Colonic mucosa (tissue), 4 donors: ENCODE measurements around the gene CFAP46. TPM values are rescaled to one million over a fixed set of nuclear protein-coding genes. Genes with fewer than 3 reads are reported as not detected.
"Not testable (repeated sequence)": the region's sequence is repeated elsewhere in the genome, so short reads cannot be mapped to it uniquely, and the experiment has no call there.

Source experiments
- DNase-seq: peaks from one replicate; pipeline ENCODE4 v3.0.0-alpha.2; 2020
- H3K27ac ChIP-seq: fragments of 200-600 bp; one replicate; pipeline ENCODE4 v1.8.0; 2021
- H3K27me3 ChIP-seq: fragments of 200-600 bp; one replicate; pipeline ENCODE4 v1.8.0; 2021
- H3K36me3 ChIP-seq: fragments of 200-600 bp; one replicate; pipeline ENCODE4 v1.8.0; 2021
- H3K4me1 ChIP-seq: fragments of 200-600 bp; one replicate; pipeline ENCODE4 v1.8.0; 2021; ENCODE audit warnings: mild to moderate bottlenecking
- H3K4me3 ChIP-seq: fragments of 200-600 bp; one replicate; pipeline ENCODE4 v1.8.0; 2021
- H3K9ac ChIP-seq, 2 donors: one replicate each; pipeline ENCODE4 v1.7.0; 2013; ENCODE audit warnings: control low read depth in 2 of 2, low read depth in 2 of 2, low read length in 2 of 2
- H3K9me3 ChIP-seq: fragments of 200-600 bp; one replicate; pipeline ENCODE4 v1.8.0; 2021
- intact Hi-C: fragments of 100-400 bp; cut with DNase I; formaldehyde crosslinking; loops from one replicate; pipeline ENCODE4 v1.14.1; 2022
- total RNA-seq, 2 donors: library from RNA; stranded (reverse); fragmentation: NEBNext Ultra II Directional in 1 of 2; extraction: Animal tissue kit (Norgen Biotek cat#: 25700) in 1 of 2; gene quantifications; one replicate each; pipeline ENCODE4 v1.2.1, GENCODE V29; 2021
- TF ChIP-seq, protein P1 (sequence below): fragments of 200-600 bp; IDR thresholded peaks from one replicate; pipeline ENCODE4 v1.8.0; 2022; ENCODE audit warnings: antibody characterized with exemption, mild to moderate bottlenecking
- donor health status: healthy.
- donor health status: DM: no; HTN: no; CAD: no.
- donor health status: DM: no; HTN: no; CAD: no.

Gene CFAP46
- total RNA-seq, 2 donors from 2014 or later, result 0.13 TPM; not detected in 1

DNA sequence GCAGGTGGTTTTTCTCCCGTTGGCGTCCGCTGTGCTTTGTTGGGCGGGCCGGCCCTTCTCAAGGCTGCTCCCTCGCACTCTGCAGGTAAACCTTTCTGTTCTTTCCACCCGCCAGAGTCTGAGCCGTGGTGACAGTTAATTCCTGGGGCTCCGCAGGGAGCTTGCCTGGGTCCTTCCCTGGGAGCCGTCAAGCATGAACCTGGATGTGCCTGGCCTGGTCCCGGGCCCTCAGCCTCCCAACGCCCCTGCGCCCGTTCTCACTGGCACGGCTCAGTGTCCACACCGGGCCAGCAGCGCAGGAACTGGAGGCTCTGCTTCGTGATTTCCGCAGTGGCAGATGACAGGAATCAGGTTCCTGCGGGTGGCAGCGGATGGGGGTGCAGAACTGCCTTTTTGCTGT, 145.5 kb downstream of the CFAP46 start:
- no peaks in the 10 kb centered on the region for H3K36me3 ChIP-seq
- TF ChIP-seq, protein P1, sequence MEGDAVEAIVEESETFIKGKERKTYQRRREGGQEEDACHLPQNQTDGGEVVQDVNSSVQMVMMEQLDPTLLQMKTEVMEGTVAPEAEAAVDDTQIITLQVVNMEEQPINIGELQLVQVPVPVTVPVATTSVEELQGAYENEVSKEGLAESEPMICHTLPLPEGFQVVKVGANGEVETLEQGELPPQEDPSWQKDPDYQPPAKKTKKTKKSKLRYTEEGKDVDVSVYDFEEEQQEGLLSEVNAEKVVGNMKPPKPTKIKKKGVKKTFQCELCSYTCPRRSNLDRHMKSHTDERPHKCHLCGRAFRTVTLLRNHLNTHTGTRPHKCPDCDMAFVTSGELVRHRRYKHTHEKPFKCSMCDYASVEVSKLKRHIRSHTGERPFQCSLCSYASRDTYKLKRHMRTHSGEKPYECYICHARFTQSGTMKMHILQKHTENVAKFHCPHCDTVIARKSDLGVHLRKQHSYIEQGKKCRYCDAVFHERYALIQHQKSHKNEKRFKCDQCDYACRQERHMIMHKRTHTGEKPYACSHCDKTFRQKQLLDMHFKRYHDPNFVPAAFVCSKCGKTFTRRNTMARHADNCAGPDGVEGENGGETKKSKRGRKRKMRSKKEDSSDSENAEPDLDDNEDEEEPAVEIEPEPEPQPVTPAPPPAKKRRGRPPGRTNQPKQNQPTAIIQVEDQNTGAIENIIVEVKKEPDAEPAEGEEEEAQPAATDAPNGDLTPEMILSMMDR, result no peak
- H3K27me3 ChIP-seq, result no peaks in the 10 kb centered on the region
- no peaks in the 10 kb centered on the region for H3K4me1 ChIP-seq
- no peaks in the 10 kb centered on the region for H3K9me3 ChIP-seq
- H3K4me3 ChIP-seq, result no peak overlapping the region
- DNase-seq, result no peak
- intact Hi-C loops, result no loop called here
- no peak overlapping the region for H3K9ac ChIP-seq
- H3K27ac ChIP-seq, result no peak overlapping the region

DNA sequence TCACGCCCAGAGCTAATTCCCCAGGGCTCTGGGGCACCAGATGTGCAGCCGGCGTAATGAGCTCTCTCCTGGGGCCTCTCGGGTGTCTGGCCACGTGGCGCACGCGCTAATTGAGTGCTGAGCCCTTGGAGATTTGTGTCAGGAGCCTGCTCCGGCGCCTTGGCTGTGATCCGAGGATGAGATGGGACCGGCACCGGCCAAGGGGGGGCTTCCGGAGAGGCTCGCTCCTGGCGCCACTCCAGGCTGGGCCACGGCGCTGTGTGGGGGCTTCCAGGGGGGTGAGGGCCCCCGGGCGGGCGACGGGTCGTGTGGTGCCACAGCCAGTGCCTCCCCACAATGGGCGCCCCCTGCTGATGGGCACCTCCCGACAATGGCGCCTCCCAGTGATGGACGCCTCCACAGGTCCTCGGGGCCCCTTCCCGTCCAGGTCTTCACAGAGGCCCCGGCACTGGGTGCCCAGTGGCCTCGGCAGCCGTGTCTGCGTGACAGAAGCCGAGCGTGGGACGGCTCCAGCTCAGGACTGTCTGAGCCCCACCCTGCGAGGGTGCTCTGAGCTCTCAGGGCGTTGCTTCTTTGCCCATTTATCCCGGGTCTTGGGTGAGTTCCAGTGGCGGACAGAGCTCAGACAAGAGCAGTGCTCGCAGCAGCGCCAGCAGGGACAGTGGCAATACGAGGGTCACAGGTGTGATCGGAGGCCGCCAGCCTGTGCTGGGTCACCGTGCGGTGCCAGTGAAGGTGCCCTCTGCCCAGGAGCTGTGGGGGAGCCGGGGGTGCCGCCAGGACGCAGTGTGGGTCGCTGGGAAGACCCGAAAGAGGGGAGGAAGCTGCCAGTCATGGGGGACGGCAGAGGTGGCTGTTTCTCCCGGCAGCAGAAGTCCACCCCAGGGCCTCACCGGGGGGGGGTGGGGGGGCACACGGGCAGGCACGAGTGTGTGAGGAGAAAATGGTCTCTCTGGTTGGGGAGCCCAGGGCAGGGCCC, 148.2 kb downstream of the CFAP46 start:
- intact Hi-C loops, result no loop called here
- Histone ChIP-seq H3K4me3 (no peak overlapping the region), H3K36me3 (no peaks in the 10 kb centered on the region), H3K4me1 (no peaks in the 10 kb centered on the region), H3K27me3 (peaks cover 12% of the 10 kb centered on the region), H3K27ac (no peak overlapping the region), H3K9me3 (no peaks in the 10 kb centered on the region), H3K9ac (no peak overlapping the region)
- TF ChIP-seq, protein P1, result no peak
- no peak for DNase-seq

DNA sequence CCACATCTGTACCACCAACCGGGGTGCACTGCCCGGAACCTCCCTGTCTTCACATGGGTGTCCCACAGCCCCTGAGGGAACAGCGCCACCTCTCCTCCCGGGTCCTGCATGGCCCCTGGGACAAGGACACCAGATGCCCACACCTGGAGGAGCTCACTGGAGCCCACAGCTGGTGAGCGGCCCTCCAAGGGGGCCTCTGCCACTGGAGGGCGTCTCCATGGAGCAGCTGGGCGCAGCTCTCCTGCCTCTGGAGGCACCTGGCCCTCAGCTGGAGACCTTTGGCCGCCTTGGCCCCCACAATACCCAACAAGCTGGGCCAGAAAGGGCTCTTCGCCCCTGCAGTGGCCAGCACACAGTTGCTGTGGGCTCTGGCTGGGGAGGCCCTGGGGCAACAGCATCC, 149.2 kb downstream of the CFAP46 start:
- Histone ChIP-seq H3K27ac (no peak overlapping the region), H3K4me1 (peaks cover 2% of the 10 kb centered on the region), H3K36me3 (no peaks in the 10 kb centered on the region), H3K4me3 (no peak overlapping the region), H3K9me3 (no peaks in the 10 kb centered on the region), H3K27me3 (peaks cover 21% of the 10 kb centered on the region), H3K9ac (no peak overlapping the region)
- intact Hi-C loops, result no loop called here
- DNase-seq, result no peak
- TF ChIP-seq, protein P1, result no peak

DNA sequence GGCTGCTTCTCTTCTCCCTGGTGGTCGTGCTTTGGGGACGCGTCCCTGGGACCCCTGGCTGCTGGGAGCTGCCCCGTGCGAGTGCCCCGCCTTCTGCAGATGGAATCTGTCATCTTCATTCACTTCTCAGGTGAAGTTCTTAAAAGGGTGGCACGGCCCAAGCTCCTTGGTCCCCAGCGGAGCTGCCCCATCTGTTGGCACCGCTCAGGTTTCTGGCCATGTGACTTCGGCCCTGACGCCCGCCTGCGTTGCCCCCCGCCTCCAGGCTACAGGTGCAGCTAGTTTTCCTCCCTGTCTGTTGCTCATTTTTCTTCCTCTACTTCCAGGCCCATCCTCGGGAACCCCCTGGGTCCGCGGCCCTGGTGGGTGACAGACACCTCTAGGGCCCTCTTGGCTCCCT, 149.6 kb downstream of the CFAP46 start:
- H3K9me3 ChIP-seq, result no peaks in the 10 kb centered on the region
- H3K9ac ChIP-seq, result no peak overlapping the region
- H3K4me1 ChIP-seq, result peaks cover 6% of the 10 kb centered on the region
- H3K4me3 ChIP-seq, result no peak overlapping the region
- no peaks in the 10 kb centered on the region for H3K36me3 ChIP-seq
- H3K27ac ChIP-seq, result no peak overlapping the region
- peaks cover 26% of the 10 kb centered on the region for H3K27me3 ChIP-seq
- TF ChIP-seq, protein P1, result no peak
- intact Hi-C loops, result no loop called here
- no peak for DNase-seq

DNA sequence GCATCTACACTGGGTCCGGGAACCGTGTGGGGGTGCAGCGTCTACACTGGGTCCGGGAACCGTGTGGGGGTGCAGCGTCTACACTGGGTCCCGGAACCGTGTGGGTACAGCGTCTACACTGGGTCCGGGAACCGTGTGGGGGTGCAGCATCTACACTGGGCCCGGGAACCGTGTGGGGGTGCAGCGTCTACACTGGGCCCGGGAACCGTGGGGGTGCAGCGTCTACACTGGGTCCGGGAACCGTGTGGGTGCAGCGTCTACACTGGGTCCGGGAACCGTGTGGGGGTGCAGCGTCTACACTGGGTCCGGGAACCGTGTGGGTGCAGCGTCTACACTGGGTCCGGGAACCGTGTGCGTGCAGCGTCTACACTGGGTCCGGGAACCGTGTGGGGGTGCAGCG, 150.3 kb downstream of the CFAP46 start:
- intact Hi-C loops, DNase-seq: not testable (repeated sequence)

More for the DNA sequence above, 150.3 kb downstream of the CFAP46 start:
- H3K9ac ChIP-seq, H3K27ac ChIP-seq, H3K36me3 ChIP-seq, H3K4me1 ChIP-seq, H3K9me3 ChIP-seq, H3K4me3 ChIP-seq: not testable (repeated sequence)
- peaks cover 32% of the 10 kb centered on the region for H3K27me3 ChIP-seq
